HepG2 (cell line): ENCODE results near the gene MEA1. TPM values are rescaled to one million over a fixed set of nuclear protein-coding genes. Genes with fewer than 3 reads are reported as not detected.
A peak's percentile ranks its signal among the peaks of the same experiment; 100 is the strongest.

Experiments
- ARID5B ChIP-seq: IDR thresholded peaks from 2 replicates; pipeline ENCODE4 v1.4.0; 2020; ENCODE audit warnings: mild to moderate bottlenecking, missing genetic modification reagents
- ATM ChIP-seq: fragments of 450-650 bp; IDR thresholded peaks from 2 replicates; pipeline ENCODE4 v1.7.1; 2017; ENCODE audit warnings: mild to moderate bottlenecking, borderline replicate concordance
- DR1 ChIP-seq: sonication (generic); formaldehyde crosslinking; IDR thresholded peaks from 2 replicates; pipeline ENCODE4 v1.8.0; 2021; ENCODE audit warnings: mild to moderate bottlenecking, missing genetic modification reagents, inconsistent platforms
- FOSL2 ChIP-seq: sonication (generic); formaldehyde crosslinking; IDR thresholded peaks from 2 replicates; pipeline ENCODE4 v1.4.0; 2020; ENCODE audit warnings: missing genetic modification reagents
- HBP1 ChIP-seq: IDR thresholded peaks from 2 replicates; pipeline ENCODE4 v1.6.1; 2016; ENCODE audit warnings: low read depth, control low read depth
- REXO4 ChIP-seq: sonication (generic); formaldehyde crosslinking; IDR thresholded peaks from 2 replicates; pipeline ENCODE4 v1.8.0; 2022; ENCODE audit warnings: missing genetic modification reagents, mild to moderate bottlenecking, borderline replicate concordance
- SATB2 ChIP-seq: sonication (generic); formaldehyde crosslinking; IDR thresholded peaks from 2 replicates; pipeline ENCODE4 v1.5.0; 2020; ENCODE audit warnings: missing genetic modification reagents
- SRSF1 ChIP-seq: fragments of 200-400 bp; formaldehyde crosslinking; optimal IDR thresholded peaks from 2 replicates; pipeline ENCODE3; 2017; ENCODE audit warnings: mild to moderate bottlenecking, low read depth, low read length, moderate library complexity
- THAP11 ChIP-seq: IDR thresholded peaks from 2 replicates; pipeline ENCODE4 v1.6.1; 2016; ENCODE audit warnings: missing biosample characterization, missing genetic modification reagents
- ZNF430 ChIP-seq: sonication (generic); formaldehyde crosslinking; IDR thresholded peaks from 2 replicates; pipeline ENCODE4 v1.9.0; 2021; ENCODE audit warnings: mild to moderate bottlenecking, missing genetic modification reagents
- ZNF574 ChIP-seq: sonication (generic); formaldehyde crosslinking; IDR thresholded peaks from 2 replicates; pipeline ENCODE4 v1.4.0; 2020; ENCODE audit warnings: missing genetic modification reagents
- ZNF7 ChIP-seq: IDR thresholded peaks from 2 replicates; pipeline ENCODE4 v1.6.1; 2016; ENCODE audit warnings: missing biosample characterization, missing genetic modification reagents
- ZSCAN30 ChIP-seq: sonication (generic); formaldehyde crosslinking; IDR thresholded peaks from 2 replicates; pipeline ENCODE4 v1.5.0; 2020; ENCODE audit warnings: mild to moderate bottlenecking, missing genetic modification reagents
- polyA plus RNA-seq, 8 experiments: library from polyadenylated mRNA; depleted of rRNA in 3 of 8; stranded (reverse) in 7 of 8; unstranded in 1 of 8; fragments of >200 nt; fragmentation: Illumina TruSeq in 4 of 8; extraction: Trizol in 4 of 8; gene quantifications; 2 replicates each; pipeline versions ENCODE4 v1.2.1 to v1.2.3, GENCODE V29; 2011 to 2016; ENCODE audit warnings: low read depth in 4 of 8, missing spikeins in 1 of 8, mixed read lengths in 1 of 8; ENCODE audit not compliant: insufficient read depth in 1 of 8
- total RNA-seq, 5 experiments: library from RNA; depleted of rRNA; stranded (reverse); fragments of >200 nt; fragmentation: Illumina TruSeq; extraction: Trizol; gene quantifications; 2 replicates each; pipeline ENCODE4 v1.2.3, GENCODE V29; 2016; ENCODE audit warnings: low read depth in 1 of 5
- TF ChIP-seq, protein P1 (sequence below), 2 experiments: IDR thresholded peaks; 2 replicates each; pipeline ENCODE4 v1.6.1; 2011 to 2012; ENCODE audit warnings: low read length in 2 of 2, borderline replicate concordance in 1 of 2, low read depth in 1 of 2, mild to moderate bottlenecking in 1 of 2, moderate library complexity in 1 of 2
- TF ChIP-seq, protein P2 (sequence below): sonication (generic); formaldehyde crosslinking; IDR thresholded peaks from 2 replicates; pipeline ENCODE4 v1.9.0; 2021; ENCODE audit warnings: missing genetic modification reagents, borderline replicate concordance

The MEA1 gene
- total and polyA plus RNA-seq, 2 of the 13 experiments (the other 11 are each of a cell fraction or from before 2014, with no cell fraction given) = 75.6 to 86.2 TPM

DNA sequence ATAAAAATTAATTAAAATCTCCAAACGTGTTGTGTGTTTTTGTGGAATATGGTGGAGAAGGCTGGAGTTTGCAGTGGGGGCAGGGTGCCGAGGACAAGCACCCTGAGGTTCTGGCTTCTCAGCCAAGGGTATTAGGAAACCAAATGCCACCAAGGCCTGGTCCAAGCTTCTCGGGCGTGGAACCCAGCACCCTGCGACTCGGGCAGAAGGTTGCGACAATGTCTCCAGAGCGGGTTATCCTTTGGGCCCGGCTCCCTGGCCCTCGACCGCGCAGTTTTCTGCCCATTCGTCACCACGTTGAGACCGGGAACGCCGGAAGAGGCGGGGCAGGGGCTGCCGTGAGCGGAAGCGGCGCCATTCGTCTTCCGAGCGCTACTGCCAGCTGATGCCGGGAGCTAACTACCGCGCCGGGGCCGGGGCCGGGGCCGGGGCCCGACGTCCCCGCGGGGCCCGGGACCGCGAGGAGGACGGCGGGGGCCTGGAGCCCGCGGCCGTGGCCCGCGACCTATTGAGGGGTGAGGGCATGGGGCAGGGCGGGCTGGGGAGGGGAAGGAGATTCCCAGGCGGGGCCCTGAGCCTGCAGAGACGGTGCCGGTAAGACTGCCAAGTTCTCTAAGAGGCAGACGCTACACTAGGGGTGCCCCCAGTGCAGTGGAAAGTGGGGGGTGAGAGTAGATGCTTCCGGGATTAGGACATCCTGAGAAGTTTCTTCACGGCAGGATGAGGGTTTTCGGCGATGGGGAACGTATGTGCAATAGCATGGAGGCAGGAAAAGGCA, 7.7 kb upstream of the MEA1 start, which contains the start of gene RRP36 (continued):
- TF ChIP-seq, protein P1, sequence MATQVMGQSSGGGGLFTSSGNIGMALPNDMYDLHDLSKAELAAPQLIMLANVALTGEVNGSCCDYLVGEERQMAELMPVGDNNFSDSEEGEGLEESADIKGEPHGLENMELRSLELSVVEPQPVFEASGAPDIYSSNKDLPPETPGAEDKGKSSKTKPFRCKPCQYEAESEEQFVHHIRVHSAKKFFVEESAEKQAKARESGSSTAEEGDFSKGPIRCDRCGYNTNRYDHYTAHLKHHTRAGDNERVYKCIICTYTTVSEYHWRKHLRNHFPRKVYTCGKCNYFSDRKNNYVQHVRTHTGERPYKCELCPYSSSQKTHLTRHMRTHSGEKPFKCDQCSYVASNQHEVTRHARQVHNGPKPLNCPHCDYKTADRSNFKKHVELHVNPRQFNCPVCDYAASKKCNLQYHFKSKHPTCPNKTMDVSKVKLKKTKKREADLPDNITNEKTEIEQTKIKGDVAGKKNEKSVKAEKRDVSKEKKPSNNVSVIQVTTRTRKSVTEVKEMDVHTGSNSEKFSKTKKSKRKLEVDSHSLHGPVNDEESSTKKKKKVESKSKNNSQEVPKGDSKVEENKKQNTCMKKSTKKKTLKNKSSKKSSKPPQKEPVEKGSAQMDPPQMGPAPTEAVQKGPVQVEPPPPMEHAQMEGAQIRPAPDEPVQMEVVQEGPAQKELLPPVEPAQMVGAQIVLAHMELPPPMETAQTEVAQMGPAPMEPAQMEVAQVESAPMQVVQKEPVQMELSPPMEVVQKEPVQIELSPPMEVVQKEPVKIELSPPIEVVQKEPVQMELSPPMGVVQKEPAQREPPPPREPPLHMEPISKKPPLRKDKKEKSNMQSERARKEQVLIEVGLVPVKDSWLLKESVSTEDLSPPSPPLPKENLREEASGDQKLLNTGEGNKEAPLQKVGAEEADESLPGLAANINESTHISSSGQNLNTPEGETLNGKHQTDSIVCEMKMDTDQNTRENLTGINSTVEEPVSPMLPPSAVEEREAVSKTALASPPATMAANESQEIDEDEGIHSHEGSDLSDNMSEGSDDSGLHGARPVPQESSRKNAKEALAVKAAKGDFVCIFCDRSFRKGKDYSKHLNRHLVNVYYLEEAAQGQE (IDR thresholded peaks at IDR 0.05; ENCODE audit: borderline replicate concordance in 1 of 2, low read depth in 1 of 2, low read length in 2 of 2) = no peak
- TF ChIP-seq ZNF7 (CRISPR knock-in tag) (no peak), DR1 (peak; percentile 71; the same call in 1 of the 2 replicates), SRSF1 (peak; percentile 87), ZNF574 (CRISPR knock-in tag) (peak; percentile 86), REXO4 (no peak), ZNF430 (CRISPR knock-in tag) (peak; percentile 56), ATM (no peak), ARID5B (CRISPR knock-in tag) (peak; percentile 41; the same call in 1 of the 2 replicates), FOSL2 (CRISPR knock-in tag) (no peak), HBP1 (CRISPR knock-in tag) (peak; percentile 58; the same call in 1 of the 2 replicates), SATB2 (CRISPR knock-in tag) (0 out of 2 replicates have a peak, but pooled peaks have one; percentile 27), THAP11 (CRISPR knock-in tag) (peak; percentile 90), ZSCAN30 (CRISPR knock-in tag) (no peak)
- TF ChIP-seq, protein P2, sequence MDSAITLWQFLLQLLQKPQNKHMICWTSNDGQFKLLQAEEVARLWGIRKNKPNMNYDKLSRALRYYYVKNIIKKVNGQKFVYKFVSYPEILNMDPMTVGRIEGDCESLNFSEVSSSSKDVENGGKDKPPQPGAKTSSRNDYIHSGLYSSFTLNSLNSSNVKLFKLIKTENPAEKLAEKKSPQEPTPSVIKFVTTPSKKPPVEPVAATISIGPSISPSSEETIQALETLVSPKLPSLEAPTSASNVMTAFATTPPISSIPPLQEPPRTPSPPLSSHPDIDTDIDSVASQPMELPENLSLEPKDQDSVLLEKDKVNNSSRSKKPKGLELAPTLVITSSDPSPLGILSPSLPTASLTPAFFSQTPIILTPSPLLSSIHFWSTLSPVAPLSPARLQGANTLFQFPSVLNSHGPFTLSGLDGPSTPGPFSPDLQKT (CRISPR knock-in tag) = no peak
